Adrenal gland (tissue), 5 donors: ENCODE results near the gene TMEM259.

Experiments used
- POLR2A ChIP-seq, 2 donors: fragments of 450-650 bp; IDR thresholded peaks; one replicate each; pipeline ENCODE4 v1.6.1; 2017; ENCODE audit warnings: antibody characterized with exemption in 2 of 2, mild to moderate bottlenecking in 2 of 2, moderate library complexity in 1 of 2
- TF ChIP-seq, protein P1 (sequence below), 6 experiments: fragments of 450-650 bp in 4 of 6; fragments of 200-600 bp in 2 of 6; sonication (generic) in 1 of 6; IDR thresholded peaks; 1 replicate in 5 of 6; 2 replicates in 1 of 6; pipeline versions ENCODE4 v1.5.1 to v1.8.0; 2016 to 2021; ENCODE audit warnings: antibody characterized with exemption in 6 of 6, mild to moderate bottlenecking in 2 of 6, moderate library complexity in 1 of 6
- donor health status: DM: no; HTN: no; CAD: no.

DNA sequence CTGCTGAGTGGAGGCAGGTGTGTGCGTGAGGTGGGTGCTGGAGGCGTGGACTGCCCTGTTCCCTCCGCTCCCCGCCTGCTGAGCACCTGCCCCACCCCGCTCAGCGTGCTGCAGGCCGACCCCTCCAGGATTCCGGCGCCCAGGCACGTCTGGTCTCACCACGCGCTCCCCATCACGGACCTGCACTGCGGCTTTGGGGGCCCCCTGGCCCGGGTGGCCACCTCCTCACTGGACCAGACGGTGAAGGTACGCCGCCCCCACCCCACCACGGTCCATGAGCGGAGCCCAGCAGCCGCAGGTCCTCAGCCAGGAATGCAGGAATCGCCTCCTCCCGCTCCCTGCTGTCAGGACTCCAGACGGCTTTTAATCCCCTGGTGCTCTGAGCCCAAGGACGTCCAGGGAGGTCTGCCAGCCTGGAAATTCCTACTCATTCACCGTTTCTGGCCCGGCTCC is 30.8 kb downstream of the TMEM259 start:
- peak in 1 of 2 donors; percentile 28 for TF ChIP-seq POLR2A (IDR thresholded peaks at IDR 0.05)
- TF ChIP-seq, protein P1, sequence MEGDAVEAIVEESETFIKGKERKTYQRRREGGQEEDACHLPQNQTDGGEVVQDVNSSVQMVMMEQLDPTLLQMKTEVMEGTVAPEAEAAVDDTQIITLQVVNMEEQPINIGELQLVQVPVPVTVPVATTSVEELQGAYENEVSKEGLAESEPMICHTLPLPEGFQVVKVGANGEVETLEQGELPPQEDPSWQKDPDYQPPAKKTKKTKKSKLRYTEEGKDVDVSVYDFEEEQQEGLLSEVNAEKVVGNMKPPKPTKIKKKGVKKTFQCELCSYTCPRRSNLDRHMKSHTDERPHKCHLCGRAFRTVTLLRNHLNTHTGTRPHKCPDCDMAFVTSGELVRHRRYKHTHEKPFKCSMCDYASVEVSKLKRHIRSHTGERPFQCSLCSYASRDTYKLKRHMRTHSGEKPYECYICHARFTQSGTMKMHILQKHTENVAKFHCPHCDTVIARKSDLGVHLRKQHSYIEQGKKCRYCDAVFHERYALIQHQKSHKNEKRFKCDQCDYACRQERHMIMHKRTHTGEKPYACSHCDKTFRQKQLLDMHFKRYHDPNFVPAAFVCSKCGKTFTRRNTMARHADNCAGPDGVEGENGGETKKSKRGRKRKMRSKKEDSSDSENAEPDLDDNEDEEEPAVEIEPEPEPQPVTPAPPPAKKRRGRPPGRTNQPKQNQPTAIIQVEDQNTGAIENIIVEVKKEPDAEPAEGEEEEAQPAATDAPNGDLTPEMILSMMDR (IDR thresholded peaks at IDR 0.05), result no peak
